SK-MEL-5 (cell line): ENCODE data around the gene CCDC88B. TPM values are rescaled to one million over a fixed set of nuclear protein-coding genes. Genes with fewer than 3 reads are reported as not detected.
"Not testable (repeated sequence)": the region's sequence is repeated elsewhere in the genome, so short reads cannot be mapped to it uniquely, and the experiment has no call there.

Experiments
- DNase-seq: peaks from one replicate; pipeline ENCODE4 v3.0.0-alpha.2; 2016; ENCODE audit warnings: low read depth, low spot score
- in situ Hi-C: cut with HindIII; loops from 2 replicates; pipeline ENCODE4 v1.10.0; 2016; ENCODE audit warnings: low sequenced_read_pairs, high pct_unique_total_duplicates, low pct_unique_long_range_greater_than_20kb
- total RNA-seq: library from RNA; depleted of rRNA; stranded (reverse); fragments of >200 nt; shearing (Covaris generic); gene quantifications from 2 replicates; pipeline ENCODE4 v1.2.3, GENCODE V29; 2014

The CCDC88B gene
- total RNA-seq, 1 experiment from 2014 or later, result 2.0 TPM

DNA sequence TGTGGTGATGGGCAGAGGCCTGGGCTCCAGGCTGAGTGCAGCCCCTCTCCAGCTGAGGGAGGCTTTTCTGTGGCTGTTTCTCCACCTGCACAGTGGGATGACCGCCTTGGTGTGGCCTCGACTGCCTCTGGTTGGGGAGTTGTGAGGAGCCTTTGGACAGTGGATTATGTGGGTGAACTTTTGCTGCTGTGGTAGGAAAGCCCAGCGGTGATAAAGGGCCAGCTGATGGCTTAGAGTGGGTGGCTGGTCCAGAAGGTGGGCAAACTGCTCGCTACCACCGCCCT is 36.0 kb upstream of the CCDC88B start:
- in situ Hi-C loops, result no loop called here
- no peak for DNase-seq

DNA sequence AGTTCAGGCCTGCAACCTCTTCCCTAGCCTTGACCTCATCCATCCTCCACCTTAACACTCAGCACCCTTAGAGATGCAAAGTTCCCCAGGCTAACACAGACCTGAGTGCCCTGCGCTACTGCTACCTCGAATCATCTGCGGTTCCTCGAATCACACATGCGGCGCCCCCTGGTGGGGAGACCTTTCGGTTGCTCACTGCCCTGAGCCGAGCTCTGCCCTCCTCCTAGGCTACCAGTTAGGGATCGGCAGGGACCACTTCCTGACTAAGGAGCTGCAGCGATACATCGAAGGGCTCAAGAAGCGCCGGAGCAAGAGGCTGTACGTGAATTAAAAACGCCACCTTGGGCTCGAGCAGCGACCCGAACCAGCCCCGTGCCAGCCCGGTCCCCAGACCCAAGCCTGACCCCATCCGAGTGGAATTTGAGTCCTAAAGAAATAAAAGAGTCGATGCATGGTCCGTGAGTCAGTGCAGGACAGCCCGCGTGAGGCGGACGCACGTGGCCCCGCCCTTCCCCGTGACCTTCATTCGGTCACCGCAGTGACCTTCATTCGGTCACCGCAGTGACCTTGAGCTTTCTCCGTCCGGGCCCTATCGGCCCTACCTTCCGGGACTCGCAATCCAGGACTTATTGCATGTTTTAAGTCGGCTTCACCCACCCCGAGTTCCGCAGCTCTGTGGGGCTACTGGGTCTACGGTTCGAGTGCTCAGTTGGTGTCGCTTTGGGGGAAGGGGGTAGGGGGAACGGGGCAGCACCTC is 35.5 kb upstream of the CCDC88B start:
- DNase-seq, result peak; percentile 90
- in situ Hi-C loops, result no loop called here

DNA sequence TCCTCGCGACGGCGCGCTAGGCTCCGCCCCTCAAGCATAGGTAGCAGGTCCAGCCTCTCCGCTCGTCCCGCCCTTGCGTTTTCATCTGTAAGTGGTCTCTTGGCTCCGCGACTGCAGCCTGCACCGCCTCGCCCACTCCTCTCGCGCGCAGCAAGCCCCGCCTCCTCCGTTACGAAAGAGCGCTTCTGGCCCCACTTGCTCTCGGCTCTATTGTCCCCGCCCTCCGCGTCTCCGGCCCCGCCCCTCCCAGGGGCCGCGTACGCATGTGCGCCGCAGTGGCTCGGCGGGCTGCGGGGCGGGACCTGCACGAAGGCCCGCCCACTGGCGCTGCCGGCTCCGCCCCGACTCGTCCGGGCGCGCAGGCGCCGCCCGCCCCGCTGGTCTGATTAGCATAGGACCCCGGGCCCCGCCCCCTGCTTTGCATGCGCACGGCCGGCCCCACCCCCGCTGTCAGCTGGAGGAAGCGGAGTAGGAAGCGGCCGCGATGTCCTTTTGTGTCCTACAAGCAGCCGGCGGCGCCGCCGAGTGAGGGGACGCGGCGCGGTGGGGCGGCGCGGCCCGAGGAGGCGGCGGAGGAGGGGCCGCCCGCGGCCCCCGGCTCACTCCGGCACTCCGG is 34.8 kb upstream of the CCDC88B start, which contains the start of gene ESRRA:
Gene ESRRA (plus strand): TSS at position 450 of the 616 bp plus-strand sequence. CDS start 1,656 bp downstream, outside the sequence.
- in situ Hi-C loops, result no loop called here
- DNase-seq, result peak; percentile 98

DNA sequence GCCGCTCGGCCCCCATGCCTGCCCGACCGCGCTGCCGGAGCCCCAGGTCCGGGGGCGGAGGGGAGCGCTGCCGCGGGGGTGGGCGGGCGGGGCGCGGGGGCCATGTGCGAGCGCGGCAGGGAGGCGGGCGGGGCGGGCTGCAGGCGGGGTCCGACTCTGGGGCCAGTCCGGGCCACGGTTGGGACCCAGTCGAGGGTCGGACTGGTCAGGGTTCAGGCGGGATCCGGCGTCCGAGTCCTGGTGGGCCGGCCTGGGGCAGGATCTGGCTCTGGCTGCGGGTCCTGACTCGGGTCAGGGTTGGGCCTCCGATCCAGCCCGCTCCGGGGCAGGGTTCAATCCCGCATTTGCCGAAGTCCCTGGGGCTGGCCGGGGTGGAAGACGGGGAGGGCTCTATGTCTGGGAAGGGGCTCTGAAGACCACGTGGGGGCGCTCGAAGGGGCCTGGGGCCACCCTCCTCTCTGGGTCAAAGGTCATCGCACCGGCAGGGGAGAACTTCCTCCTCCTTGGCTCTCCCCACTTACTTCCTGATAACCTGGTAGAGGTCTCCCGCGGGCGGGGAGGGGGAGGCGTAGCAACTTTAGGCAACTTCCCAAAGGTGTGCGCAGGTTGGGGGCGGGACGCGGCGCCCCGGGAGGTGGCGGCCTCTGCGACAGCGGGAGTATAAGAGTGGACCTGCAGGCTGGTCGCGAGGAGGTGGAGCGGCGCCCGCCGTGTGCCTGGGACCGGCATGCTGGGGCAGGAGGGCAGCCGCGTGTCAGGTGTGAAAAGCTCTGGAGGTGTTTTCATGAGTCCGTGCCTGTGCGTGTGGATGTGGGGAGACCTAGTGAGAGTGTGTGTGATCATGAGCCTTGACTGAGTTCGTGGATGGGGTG is 34.1 kb upstream of the CCDC88B start:
- in situ Hi-C loops, result no loop called here
- DNase-seq, result peak; percentile 49

DNA sequence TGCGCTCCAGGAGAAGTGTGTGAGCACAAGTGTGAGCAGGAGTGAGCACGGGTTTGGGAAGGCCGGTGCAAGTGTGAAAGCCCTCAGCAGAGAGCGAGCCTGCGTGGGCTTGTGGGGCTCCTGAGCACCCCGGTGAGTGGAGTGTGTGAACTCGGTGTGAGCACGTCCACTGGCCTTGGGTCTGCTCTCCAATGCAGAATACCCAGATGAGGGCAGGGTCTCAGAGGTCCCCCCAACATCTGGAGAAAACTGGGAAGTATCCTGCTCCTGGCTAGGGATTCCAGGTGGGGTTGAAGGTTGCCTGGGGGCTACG is 33.5 kb upstream of the CCDC88B start:
- DNase-seq, result no peak
- in situ Hi-C loops, result no loop called here

DNA sequence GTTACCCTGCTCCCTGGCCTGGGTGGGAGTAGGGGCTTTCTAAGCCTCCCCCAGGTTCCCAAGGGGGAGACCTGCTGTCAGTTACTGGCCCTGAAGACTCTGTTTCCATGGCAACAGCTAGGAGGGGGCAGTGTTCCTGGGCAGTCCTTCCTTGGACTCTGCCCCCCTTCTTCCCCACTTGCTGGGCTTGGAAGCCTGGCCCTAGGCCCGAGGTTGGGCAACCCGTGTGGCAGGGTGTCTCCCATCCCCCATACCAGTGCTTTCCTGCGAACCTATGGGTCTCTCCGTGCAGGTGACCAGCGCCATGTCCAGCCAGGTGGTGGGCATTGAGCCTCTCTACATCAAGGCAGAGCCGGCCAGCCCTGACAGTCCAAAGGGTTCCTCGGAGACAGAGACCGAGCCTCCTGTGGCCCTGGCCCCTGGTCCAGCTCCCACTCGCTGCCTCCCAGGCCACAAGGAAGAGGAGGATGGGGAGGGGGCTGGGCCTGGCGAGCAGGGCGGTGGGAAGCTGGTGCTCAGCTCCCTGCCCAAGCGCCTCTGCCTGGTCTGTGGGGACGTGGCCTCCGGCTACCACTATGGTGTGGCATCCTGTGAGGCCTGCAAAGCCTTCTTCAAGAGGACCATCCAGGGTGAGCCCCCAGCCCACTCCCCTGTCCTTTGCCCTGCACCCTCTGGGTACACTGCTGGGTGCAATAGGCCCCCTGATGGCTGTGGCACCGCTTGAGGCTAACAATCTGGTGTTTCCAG is 33.0 kb upstream of the CCDC88B start:
- in situ Hi-C loops, result no loop called here
- no peak for DNase-seq

DNA sequence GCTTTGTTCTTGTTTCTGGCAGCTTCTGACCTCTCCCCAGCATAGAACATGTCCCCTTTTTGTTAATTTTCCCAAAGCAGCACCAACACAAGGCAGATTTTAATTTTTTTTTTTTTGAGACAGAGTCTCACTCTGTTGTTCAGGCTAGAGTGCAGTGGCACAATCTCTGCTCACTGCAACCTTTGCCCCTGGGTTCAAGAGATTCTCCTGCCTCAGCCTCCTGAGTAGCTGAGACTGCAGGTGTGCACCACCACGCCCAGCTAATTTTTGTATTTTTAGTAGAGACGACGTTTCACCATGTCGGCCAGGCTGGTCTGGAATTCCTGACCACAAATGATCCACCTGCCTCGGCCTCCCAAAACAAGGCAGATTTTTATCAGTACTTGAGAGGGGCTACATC is 32.2 kb upstream of the CCDC88B start:
- DNase-seq, in situ Hi-C loops: not testable (repeated sequence)

DNA sequence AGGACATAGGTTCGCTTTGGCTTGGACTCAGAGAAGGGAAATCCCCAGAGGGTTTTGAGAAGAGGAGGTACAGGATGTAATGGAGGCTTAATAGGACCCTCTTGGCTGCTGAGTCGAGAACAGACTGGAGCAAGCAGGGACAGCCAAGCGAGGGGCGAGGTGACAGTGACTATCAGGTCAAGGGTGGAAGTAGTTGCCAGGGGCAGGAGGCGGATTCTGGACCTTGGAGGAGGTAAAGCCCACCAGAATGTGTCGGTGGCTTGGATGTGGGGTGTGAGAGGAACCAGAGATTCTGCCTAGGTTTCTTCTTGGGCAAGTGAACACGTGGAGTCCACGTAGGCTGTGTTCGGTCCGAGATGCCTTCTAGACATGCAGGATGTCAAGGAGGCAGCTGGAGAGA is 27.1 kb upstream of the CCDC88B start:
- in situ Hi-C loops, result no loop called here
- DNase-seq, result no peak

DNA sequence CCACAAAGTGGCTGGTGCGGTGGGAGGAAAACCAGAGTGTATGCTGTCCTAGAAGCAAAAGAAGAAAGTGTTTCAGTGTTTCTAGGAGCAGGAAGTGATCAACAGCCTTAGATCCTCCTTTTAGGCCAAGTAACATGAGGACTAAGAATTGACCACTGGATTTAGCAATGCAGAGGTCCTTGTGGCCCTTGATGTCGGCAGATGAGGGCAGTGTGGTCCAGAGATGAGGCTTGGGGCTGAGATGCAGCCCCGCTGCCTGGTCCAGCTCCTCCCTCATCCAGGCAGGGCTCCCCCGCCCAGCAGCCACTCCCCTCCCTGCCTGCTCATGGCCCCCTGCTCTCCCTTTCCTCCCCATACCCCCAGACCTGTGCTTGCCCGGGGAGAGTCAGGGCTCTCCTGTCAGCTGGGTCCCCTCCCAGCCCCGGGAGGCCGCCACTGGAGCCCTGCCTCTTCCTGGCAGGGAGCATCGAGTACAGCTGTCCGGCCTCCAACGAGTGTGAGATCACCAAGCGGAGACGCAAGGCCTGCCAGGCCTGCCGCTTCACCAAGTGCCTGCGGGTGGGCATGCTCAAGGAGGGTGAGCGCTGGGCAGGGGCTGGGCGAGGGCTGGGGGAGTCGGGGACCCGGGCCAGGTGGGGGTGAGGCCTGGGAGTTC is 26.4 kb upstream of the CCDC88B start:
- in situ Hi-C loops, result no loop called here
- no peak for DNase-seq

DNA sequence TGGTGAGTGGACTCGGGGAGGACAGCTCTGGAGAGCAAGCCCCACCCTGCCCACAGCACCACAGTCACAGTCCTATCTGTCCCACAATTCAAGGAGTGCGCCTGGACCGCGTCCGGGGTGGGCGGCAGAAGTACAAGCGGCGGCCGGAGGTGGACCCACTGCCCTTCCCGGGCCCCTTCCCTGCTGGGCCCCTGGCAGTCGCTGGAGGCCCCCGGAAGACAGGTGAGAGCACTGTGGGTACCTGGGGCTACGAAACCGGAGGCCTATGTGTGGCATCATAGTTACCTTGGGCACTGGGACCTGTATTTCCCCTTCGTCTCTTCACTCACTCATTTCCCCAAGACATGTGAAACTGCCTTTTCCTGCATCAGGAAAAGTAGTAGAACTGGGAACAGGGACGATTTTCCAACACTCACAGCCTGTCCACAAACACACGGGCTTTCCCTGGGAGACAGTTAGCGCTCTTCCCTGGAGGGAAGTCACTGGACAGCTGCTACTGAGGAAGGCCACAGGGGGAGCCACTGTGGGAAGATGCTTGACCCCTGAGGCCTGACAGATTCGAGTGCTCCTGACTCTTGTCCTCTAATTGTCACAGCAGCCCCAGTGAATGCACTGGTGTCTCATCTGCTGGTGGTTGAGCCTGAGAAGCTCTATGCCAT is 25.7 kb upstream of the CCDC88B start:
- DNase-seq, result no peak
- in situ Hi-C loops, result no loop called here

DNA sequence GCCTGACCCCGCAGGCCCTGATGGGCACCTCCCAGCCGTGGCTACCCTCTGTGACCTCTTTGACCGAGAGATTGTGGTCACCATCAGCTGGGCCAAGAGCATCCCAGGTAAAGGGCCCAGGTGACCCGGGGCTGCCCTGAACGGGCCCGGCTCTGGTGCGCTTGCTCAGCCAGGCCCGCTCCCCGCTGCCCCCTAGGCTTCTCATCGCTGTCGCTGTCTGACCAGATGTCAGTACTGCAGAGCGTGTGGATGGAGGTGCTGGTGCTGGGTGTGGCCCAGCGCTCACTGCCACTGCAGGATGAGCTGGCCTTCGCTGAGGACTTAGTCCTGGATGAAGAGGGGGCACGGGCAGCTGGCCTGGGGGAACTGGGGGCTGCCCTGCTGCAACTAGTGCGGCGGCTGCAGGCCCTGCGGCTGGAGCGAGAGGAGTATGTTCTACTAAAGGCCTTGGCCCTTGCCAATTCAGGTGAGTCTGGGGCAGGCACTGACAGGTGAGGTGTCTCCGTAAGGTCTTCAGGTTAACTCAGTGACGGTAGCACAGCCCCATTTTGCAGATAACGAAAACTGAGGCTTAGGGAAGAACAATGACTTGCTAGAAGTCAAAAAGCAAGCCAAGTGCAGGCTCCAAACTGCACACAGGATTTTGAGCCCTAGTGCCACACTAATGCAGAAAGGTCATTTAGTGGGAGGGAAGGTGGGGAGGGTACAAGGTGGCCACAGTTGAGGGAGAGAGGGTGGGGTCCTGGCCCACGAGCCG is 25.0 kb upstream of the CCDC88B start:
- no peak for DNase-seq
- in situ Hi-C loops, result no loop called here

DNA sequence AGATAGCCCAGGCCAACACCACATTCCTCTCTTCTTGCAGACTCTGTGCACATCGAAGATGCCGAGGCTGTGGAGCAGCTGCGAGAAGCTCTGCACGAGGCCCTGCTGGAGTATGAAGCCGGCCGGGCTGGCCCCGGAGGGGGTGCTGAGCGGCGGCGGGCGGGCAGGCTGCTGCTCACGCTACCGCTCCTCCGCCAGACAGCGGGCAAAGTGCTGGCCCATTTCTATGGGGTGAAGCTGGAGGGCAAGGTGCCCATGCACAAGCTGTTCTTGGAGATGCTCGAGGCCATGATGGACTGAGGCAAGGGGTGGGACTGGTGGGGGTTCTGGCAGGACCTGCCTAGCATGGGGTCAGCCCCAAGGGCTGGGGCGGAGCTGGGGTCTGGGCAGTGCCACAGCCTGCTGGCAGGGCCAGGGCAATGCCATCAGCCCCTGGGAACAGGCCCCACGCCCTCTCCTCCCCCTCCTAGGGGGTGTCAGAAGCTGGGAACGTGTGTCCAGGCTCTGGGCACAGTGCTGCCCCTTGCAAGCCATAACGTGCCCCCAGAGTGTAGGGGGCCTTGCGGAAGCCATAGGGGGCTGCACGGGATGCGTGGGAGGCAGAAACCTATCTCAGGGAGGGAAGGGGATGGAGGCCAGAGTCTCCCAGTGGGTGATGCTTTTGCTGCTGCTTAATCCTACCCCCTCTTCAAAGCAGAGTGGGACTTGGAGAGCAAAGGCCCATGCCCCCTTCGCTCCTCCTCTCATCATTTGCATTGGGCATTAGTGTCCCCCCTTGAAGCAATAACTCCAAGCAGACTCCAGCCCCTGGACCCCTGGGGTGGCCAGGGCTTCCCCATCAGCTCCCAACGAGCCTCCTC is 24.1 kb upstream of the CCDC88B start:
- DNase-seq, in situ Hi-C loops: not testable (repeated sequence)

DNA sequence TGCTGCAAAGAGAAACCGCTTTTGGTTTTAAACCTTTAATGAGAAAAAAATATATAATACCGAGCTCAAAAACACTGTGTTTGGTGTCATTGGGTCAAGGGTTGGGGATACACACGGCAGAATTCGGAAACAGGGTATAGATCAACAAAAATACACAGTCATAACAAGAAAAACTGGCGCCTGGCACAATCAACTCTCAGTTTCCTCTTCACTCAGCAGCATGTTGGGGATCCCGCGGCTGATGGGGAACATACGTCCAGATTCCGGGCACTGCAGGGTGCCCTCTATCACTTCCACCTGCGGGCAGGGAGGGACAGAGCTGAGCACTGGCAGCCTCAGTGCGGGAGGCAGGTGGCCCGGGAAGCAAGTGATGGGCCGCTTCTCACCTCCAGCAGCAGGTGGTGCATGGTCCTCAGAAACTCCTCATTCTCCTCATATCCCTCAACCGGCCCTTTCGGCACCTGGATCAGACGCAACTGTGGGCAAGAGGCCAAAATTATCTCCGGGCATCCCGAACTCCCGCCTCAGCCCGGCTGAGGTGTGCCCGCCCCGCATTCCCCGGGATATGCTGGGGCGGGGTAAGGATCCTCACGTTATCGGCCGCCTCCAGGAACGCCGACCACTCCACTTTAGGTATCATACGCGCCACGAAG is 23.2 kb upstream of the CCDC88B start:
- no peak for DNase-seq
- in situ Hi-C loops, result no loop called here

DNA sequence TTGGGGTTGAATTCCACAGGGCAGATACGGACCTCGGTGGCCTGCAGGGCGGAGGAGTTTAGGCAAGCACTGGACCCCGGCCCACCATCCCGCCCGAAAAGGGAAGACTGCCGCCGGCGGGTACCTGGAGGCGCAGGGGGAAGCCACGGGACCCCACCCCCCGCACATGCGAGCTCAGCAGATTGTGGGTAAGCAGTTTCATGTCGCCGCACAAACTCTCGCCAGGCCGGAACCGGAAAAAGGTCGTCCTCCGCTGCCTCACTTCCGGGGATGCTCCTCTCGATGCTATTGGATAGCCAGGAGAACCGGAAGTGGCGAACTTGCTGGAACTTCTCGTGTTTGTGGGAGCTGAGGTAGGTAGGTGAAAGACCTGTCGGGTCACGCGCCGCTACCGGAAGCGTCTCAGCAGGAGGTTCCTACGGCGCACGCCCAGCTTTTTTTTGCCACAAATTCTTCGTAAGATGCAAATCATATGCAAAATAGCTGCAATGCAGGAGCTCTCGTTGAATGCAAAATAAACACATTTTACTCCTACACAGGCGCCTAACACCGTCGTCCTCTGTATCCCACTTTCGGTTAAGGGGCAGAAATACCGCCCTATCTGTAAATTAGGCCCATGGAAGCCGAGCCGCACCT is 22.6 kb upstream of the CCDC88B start, which contains the start of gene TRMT112:
Gene TRMT112 (minus strand): TSS at position 235 of the 636 bp plus-strand sequence. CDS start 33 bp downstream, at position 202.
- DNase-seq, result peak; percentile 92
- in situ Hi-C loops, result no loop called here
